ENCODE data around the gene ADAMTS14.

Gene ADAMTS14

GRCh38 chr10:70757856-70758255 lies 85.5 kb downstream of the ADAMTS14 start:
- no peak for DNase-seq (ENCODE audit: low read depth)
- no peak for TF ChIP-seq CTCF (IDR thresholded peaks at IDR 0.05; ENCODE audit: low read depth, low read length)
- TF ChIP-seq POLR2A (IDR thresholded peaks at IDR 0.05; ENCODE audit: extremely low read depth, insufficient read length): no peak
- no peak overlapping the region for H3K4me3 ChIP-seq (ENCODE audit: low read depth, low read length)

GRCh38 chr10:70758757-70759514 lies 86.6 kb downstream of the ADAMTS14 start:
- H3K4me3 ChIP-seq (ENCODE audit: low read depth, low read length): no peak overlapping the region
- peak; percentile 81 for DNase-seq (ENCODE audit: low read depth)
- no peak; the same call in 1 of the 2 replicates for TF ChIP-seq MYC (IDR thresholded peaks at IDR 0.05; ENCODE audit: low read depth, low read length)
- TF ChIP-seq CTCF (IDR thresholded peaks at IDR 0.05; ENCODE audit: low read depth, low read length): peak; percentile 74

GRCh38 chr10:70759781-70760180 lies 87.5 kb downstream of the ADAMTS14 start:
- H3K4me3 ChIP-seq (ENCODE audit: low read depth, low read length): no peak overlapping the region
- TF ChIP-seq MAX (IDR thresholded peaks at IDR 0.05; ENCODE audit: low read depth, low read length): peak; percentile 84
- TF ChIP-seq CTCF (IDR thresholded peaks at IDR 0.05; ENCODE audit: low read depth, low read length): peak; percentile 1
- TF ChIP-seq POLR2A (IDR thresholded peaks at IDR 0.05; ENCODE audit: extremely low read depth, insufficient read length): no peak
- peak; percentile 84 for TF ChIP-seq MYC (IDR thresholded peaks at IDR 0.05; ENCODE audit: low read depth, low read length)
- peak; percentile 83 for DNase-seq (ENCODE audit: low read depth)

- no peak for DNase-seq (ENCODE audit: low read depth)
- TF ChIP-seq MYC (IDR thresholded peaks at IDR 0.05; ENCODE audit: low read depth, low read length) (no peak), POLR2A (IDR thresholded peaks at IDR 0.05; ENCODE audit: extremely low read depth, insufficient read length) (no peak), MAX (IDR thresholded peaks at IDR 0.05; ENCODE audit: low read depth, low read length) (no peak), CTCF (IDR thresholded peaks at IDR 0.05; ENCODE audit: low read depth, low read length) (no peak)
- no peak overlapping the region for H3K4me3 ChIP-seq (ENCODE audit: low read depth, low read length)
Measured at GRCh38 chr10:70760271-70760787, 88.0 kb downstream of the ADAMTS14 start.

- peak; percentile 30 for DNase-seq (ENCODE audit: low read depth)
- H3K4me3 ChIP-seq (ENCODE audit: low read depth, low read length): no peak overlapping the region
- peak; percentile 21 for TF ChIP-seq CTCF (IDR thresholded peaks at IDR 0.05; ENCODE audit: low read depth, low read length)
- no peak for TF ChIP-seq MYC (IDR thresholded peaks at IDR 0.05; ENCODE audit: low read depth, low read length)
Measured at GRCh38 chr10:70761031-70761601, 88.8 kb downstream of the ADAMTS14 start.

Data from NB4 (cell line).